Duodenal mucosa (tissue), 2 donors: ENCODE results near the gene C9orf153.

Source experiments
- H3K27ac ChIP-seq: one replicate; pipeline ENCODE4 v1.7.0; 2013; ENCODE audit warnings: low read depth, low read length
- H3K27me3 ChIP-seq, 2 donors: one replicate each; pipeline ENCODE4 v1.7.0; 2013; ENCODE audit warnings: low read length in 2 of 2, control low read depth in 1 of 2; ENCODE audit not compliant: insufficient read depth in 2 of 2, control insufficient read depth in 1 of 2
- H3K36me3 ChIP-seq, 2 donors: one replicate each; pipeline ENCODE4 v1.7.0; 2013; ENCODE audit warnings: low read length in 2 of 2, control low read depth in 1 of 2; ENCODE audit not compliant: insufficient read depth in 2 of 2, control insufficient read depth in 1 of 2
- H3K4me1 ChIP-seq, 2 donors: one replicate each; pipeline ENCODE4 v1.7.0; 2013; ENCODE audit warnings: low read length in 2 of 2, control low read depth in 1 of 2; ENCODE audit not compliant: insufficient read depth in 2 of 2, control insufficient read depth in 1 of 2
- H3K4me3 ChIP-seq, 2 donors: one replicate each; pipeline ENCODE4 v1.7.0; 2013; ENCODE audit warnings: low read length in 2 of 2, low read depth in 1 of 2
- H3K9ac ChIP-seq, 2 donors: one replicate each; pipeline ENCODE4 v1.7.0; 2013; ENCODE audit warnings: low read length in 2 of 2, low read depth in 1 of 2
- H3K9me3 ChIP-seq, 2 donors: one replicate each; pipeline ENCODE4 v1.7.0; 2013; ENCODE audit warnings: low read length in 2 of 2, control low read depth in 1 of 2; ENCODE audit not compliant: control insufficient read depth in 1 of 2

Gene C9orf153

GRCh38 chr9:86181379-86182315 lies 77.8 kb downstream of the C9orf153 start:
- Histone ChIP-seq H3K9me3 (no peaks in the 10 kb centered on the region), H3K36me3 (no peaks in the 10 kb centered on the region), H3K9ac (no peak overlapping the region), H3K4me3 (no peak overlapping the region), H3K27ac (no peak overlapping the region), H3K27me3 (no peaks in the 10 kb centered on the region), H3K4me1 (peaks cover 0 to 4% of the 10 kb centered on the region in 2 donors)

- Histone ChIP-seq H3K36me3 (no peaks in the 10 kb centered on the region), H3K9me3 (no peaks in the 10 kb centered on the region), H3K4me3 (no peak overlapping the region), H3K4me1 (peaks cover 0 to 4% of the 10 kb centered on the region in 2 donors), H3K9ac (no peak overlapping the region), H3K27ac (no peak overlapping the region), H3K27me3 (no peaks in the 10 kb centered on the region)
These were observed 81.0 kb downstream of the C9orf153 start for GRCh38 chr9:86178503-86178902.

- H3K9ac ChIP-seq, result no peak overlapping the region
- H3K4me3 ChIP-seq, result no peak overlapping the region
- no peak overlapping the region for H3K27ac ChIP-seq
- H3K9me3 ChIP-seq, result no peaks in the 10 kb centered on the region
- no peaks in the 10 kb centered on the region for H3K36me3 ChIP-seq
- H3K27me3 ChIP-seq, result no peaks in the 10 kb centered on the region
- H3K4me1 ChIP-seq, result peaks cover 0 to 4% of the 10 kb centered on the region in 2 donors
These were observed 81.5 kb downstream of the C9orf153 start for GRCh38 chr9:86177995-86178394.

- Histone ChIP-seq H3K4me3 (no peak overlapping the region), H3K4me1 (peaks cover 0 to 4% of the 10 kb centered on the region in 2 donors), H3K27ac (no peak overlapping the region), H3K27me3 (no peaks in the 10 kb centered on the region), H3K36me3 (no peaks in the 10 kb centered on the region), H3K9ac (no peak overlapping the region), H3K9me3 (no peaks in the 10 kb centered on the region)
These were observed 83.0 kb downstream of the C9orf153 start for GRCh38 chr9:86176468-86176867.

GRCh38 chr9:86175743-86176456 lies 83.6 kb downstream of the C9orf153 start:
- Histone ChIP-seq H3K9ac (no peak overlapping the region), H3K27me3 (no peaks in the 10 kb centered on the region), H3K27ac (no peak overlapping the region), H3K36me3 (no peaks in the 10 kb centered on the region), H3K9me3 (no peaks in the 10 kb centered on the region), H3K4me1 (peaks cover 0 to 4% of the 10 kb centered on the region in 2 donors), H3K4me3 (no peak overlapping the region)

- Histone ChIP-seq H3K27me3 (no peaks in the 10 kb centered on the region), H3K9ac (no peak overlapping the region), H3K27ac (no peak overlapping the region), H3K36me3 (no peaks in the 10 kb centered on the region), H3K4me3 (no peak overlapping the region), H3K9me3 (no peaks in the 10 kb centered on the region), H3K4me1 (peaks cover 0 to 4% of the 10 kb centered on the region in 2 donors)
These were observed 84.2 kb downstream of the C9orf153 start for GRCh38 chr9:86175223-86175622.
